ENCODE measurements around the gene RND3. TPM values are rescaled to one million over a fixed set of nuclear protein-coding genes. Genes with fewer than 3 reads are reported as not detected.

The RND3 gene
- total and polyA plus RNA-seq, 5 experiments from 2014 or later = not detected

GRCh38 chr2:150469706-150470274, 17.7 kb downstream of the RND3 start:
- peaks cover 0 to 3% (median 0%) of the 10 kb centered on the region in 5 donors for H3K27me3 Mint-ChIP-seq
- H3K4me3 Mint-ChIP-seq = no peak overlapping the region
- DNase-seq (no peak), ATAC-seq (no peak)
- H3K4me1 Mint-ChIP-seq = no peaks in the 10 kb centered on the region
- POLR2A ChIA-PET = no interaction called here
- H3K36me3 Mint-ChIP-seq = no peaks in the 10 kb centered on the region
- H3K9me3 Mint-ChIP-seq = peaks cover 0 to 10% (median 0%) of the 10 kb centered on the region in 9 donors
- H3K27ac Mint-ChIP-seq = no peak overlapping the region

DNA sequence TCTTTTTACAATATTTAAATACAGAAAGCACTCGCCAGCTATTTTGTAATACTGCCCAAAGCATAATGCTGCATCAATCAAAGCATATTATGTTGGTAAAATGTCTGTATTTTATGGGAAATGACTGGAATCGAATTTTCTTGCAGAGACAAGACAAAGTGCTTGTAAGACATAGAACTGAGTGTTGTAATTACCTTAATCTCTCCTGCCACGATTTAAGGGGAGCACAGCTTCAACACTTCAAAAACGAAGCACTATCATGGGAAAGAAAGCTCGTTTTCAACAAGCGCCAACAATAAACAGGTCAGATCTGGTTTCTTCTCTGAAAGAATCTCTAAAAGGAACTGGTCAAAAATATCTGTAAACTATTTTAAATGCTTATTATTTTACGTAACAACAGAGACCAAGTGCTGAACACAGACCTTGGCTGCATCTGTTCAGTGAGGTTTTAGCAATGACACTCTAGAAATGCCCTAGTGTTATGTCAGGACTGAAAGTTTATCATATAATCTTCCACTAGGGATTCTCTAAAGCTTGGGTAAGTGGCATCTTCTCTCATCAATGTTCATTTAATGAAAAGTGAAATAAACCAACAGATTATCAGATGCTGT, 19.0 kb downstream of the RND3 start:
- POLR2A ChIA-PET = no interaction called here
- Mint-ChIP-seq H3K9me3 (peaks cover 0 to 10% (median 0%) of the 10 kb centered on the region in 9 donors), H3K27me3 (peaks cover 0 to 5% (median 0%) of the 10 kb centered on the region in 5 donors), H3K36me3 (no peaks in the 10 kb centered on the region), H3K4me3 (no peak overlapping the region), H3K4me1 (no peaks in the 10 kb centered on the region), H3K27ac (no peak overlapping the region)
- no peak for DNase-seq
- no peak for ATAC-seq

DNA sequence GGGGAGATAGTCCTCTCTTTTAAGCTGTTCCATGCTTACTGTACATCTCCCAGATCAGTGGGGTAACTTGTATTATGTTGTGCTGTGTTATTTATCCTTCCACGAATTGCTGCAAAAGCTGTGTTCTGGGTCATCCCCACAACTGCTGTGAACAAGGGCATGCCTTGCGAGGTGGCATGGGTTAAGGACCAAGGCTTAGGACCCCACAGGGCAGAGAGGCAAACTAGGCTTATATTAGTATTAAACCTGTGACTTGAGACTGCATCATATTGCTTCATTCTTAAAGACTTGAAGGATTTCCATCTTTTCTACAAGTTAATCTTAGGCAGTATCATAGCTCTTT, 19.9 kb downstream of the RND3 start:
- no peaks in the 10 kb centered on the region for H3K4me1 Mint-ChIP-seq
- H3K27ac Mint-ChIP-seq = no peak overlapping the region
- POLR2A ChIA-PET = no interaction called here
- H3K36me3 Mint-ChIP-seq = no peaks in the 10 kb centered on the region
- ATAC-seq = no peak
- DNase-seq = no peak
- H3K4me3 Mint-ChIP-seq = no peak overlapping the region
- H3K27me3 Mint-ChIP-seq = peaks cover 0 to 8% (median 0%) of the 10 kb centered on the region in 5 donors
- peaks cover 0 to 10% (median 0%) of the 10 kb centered on the region in 9 donors for H3K9me3 Mint-ChIP-seq

GRCh38 chr2:150466741-150467620, 20.5 kb downstream of the RND3 start:
- H3K27me3 Mint-ChIP-seq = peaks cover 0 to 8% (median 0%) of the 10 kb centered on the region in 5 donors
- no peak overlapping the region for H3K4me3 Mint-ChIP-seq
- H3K9me3 Mint-ChIP-seq = peaks cover 0 to 10% (median 0%) of the 10 kb centered on the region in 9 donors
- POLR2A ChIA-PET = no interaction called here
- no peak overlapping the region for H3K27ac Mint-ChIP-seq
- no peaks in the 10 kb centered on the region for H3K36me3 Mint-ChIP-seq
- no peaks in the 10 kb centered on the region for H3K4me1 Mint-ChIP-seq
- no peak for ATAC-seq
- no peak for DNase-seq

GRCh38 chr2:150465703-150466569, 21.5 kb downstream of the RND3 start:
- H3K36me3 Mint-ChIP-seq = no peaks in the 10 kb centered on the region
- POLR2A ChIA-PET = no interaction called here
- no peak for ATAC-seq
- H3K9me3 Mint-ChIP-seq = peaks cover 0 to 2% (median 0%) of the 10 kb centered on the region in 9 donors
- peaks cover 0 to 8% (median 0%) of the 10 kb centered on the region in 5 donors for H3K27me3 Mint-ChIP-seq
- DNase-seq = no peak
- H3K4me3 Mint-ChIP-seq = no peak overlapping the region
- no peaks in the 10 kb centered on the region for H3K4me1 Mint-ChIP-seq
- no peak overlapping the region for H3K27ac Mint-ChIP-seq

DNA sequence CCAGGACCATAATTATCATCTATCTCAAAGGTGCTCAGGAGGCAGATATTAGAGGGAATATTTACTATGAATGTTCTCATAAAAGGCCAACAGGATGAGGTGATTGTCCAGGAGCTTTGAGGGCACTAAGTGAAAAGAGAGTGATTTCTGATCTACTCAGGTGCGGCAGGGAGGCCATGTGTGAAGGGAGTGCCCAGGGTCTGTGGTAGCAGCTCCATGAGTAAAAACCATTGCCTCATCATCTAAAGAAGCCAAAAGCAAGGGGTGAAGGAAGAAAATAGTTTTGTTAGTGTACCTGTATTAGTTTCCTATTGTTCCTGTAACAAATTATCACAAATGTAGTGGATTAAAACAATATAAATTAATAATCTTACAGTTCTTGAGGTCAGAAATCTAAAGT, 22.5 kb downstream of the RND3 start:
- H3K4me1 Mint-ChIP-seq = no peaks in the 10 kb centered on the region
- H3K4me3 Mint-ChIP-seq = no peak overlapping the region
- H3K27ac Mint-ChIP-seq = no peak overlapping the region
- POLR2A ChIA-PET = no interaction called here
- ATAC-seq = no peak
- no peak for DNase-seq
- H3K36me3 Mint-ChIP-seq = no peaks in the 10 kb centered on the region
- H3K9me3 Mint-ChIP-seq = peaks cover 0 to under 1% (median 0%) of the 10 kb centered on the region in 9 donors
- peaks cover 0 to 8% (median 0%) of the 10 kb centered on the region in 5 donors for H3K27me3 Mint-ChIP-seq

DNA sequence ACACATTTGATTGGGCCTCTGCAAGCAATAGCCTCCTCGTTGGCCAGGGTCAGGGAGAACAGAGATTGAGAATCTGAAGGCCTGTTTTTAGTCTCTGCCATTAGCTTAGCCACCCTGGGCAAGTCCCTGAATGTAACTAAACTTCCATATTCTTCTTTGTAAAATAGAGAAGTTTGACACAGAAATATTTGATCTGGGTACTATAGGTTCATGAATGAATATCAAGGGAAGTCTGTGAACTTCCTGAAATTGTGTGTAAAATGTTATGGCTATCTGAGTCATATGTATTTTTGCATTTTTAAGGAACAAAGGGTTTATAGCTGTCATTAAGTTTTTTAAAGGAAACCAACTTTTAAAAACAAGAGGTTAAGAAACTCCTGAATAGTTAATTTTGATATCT, 23.2 kb downstream of the RND3 start:
- POLR2A ChIA-PET = no interaction called here
- Mint-ChIP-seq H3K27me3 (peaks cover 0 to 8% (median 0%) of the 10 kb centered on the region in 5 donors), H3K27ac (no peak overlapping the region), H3K4me1 (no peaks in the 10 kb centered on the region), H3K9me3 (peaks cover 0 to 2% (median 0%) of the 10 kb centered on the region in 9 donors), H3K36me3 (no peaks in the 10 kb centered on the region), H3K4me3 (no peak overlapping the region)
- DNase-seq (no peak), ATAC-seq (no peak)

DNA sequence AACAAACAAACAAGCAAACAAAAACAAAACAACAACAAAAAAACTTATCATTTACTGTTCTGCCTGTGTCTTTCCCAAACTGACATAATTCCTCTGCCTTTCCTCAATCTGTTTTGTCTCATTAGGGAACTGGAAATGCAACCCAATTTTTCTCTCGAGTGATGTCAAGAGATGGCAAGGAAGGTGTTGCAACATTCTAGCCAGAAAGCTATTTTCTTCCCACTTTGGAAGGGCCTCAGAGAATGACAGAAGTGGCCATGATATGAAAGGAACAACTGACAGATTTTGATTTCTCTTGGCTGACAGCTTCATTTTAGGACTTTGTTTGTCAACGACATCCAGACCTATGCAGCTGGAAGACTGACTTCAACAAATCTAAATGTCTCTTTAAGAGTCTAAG, 24.7 kb downstream of the RND3 start:
- Mint-ChIP-seq H3K27ac (no peak overlapping the region), H3K27me3 (peaks cover 0 to 8% (median 0%) of the 10 kb centered on the region in 5 donors)
- POLR2A ChIA-PET = no interaction called here

GRCh38 chr2:150459281-150459680, 28.2 kb downstream of the RND3 start:
- POLR2A ChIA-PET = no interaction called here
- Mint-ChIP-seq H3K4me3 (no peak overlapping the region), H3K4me1 (no peaks in the 10 kb centered on the region), H3K36me3 (no peaks in the 10 kb centered on the region), H3K27ac (no peak overlapping the region), H3K9me3 (peaks cover 0 to 10% (median 0%) of the 10 kb centered on the region in 9 donors), H3K27me3 (peaks cover 0 to 8% (median 0%) of the 10 kb centered on the region in 5 donors)
- ATAC-seq (no peak), DNase-seq (no peak)

More for the DNA sequence above, 24.7 kb downstream of the RND3 start:
- Mint-ChIP-seq H3K9me3 (peaks cover 0 to 2% (median 0%) of the 10 kb centered on the region in 9 donors), H3K36me3 (no peaks in the 10 kb centered on the region), H3K4me3 (no peak overlapping the region), H3K4me1 (no peaks in the 10 kb centered on the region)
- DNase-seq (no peak), ATAC-seq (no peak)

DNA sequence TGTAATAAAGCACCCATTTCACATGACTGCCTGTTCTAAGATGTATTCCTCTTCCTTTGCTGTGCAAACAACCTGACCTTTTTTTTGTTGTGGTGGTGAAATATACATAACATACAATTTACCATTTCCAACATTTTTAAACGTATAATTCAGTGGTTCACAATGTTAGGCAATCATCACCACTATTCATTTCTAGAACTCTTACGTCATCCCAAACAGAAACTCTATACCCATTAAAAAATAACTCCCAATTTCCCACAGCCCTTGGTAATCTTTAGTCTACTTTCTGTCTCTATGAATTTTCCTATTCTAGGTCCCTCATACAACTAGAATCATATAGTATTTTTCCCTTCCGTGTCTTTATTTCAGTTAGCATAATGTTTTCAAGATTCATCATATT, 36.7 kb downstream of the RND3 start:
- Mint-ChIP-seq H3K4me1 (no peaks in the 10 kb centered on the region), H3K36me3 (no peaks in the 10 kb centered on the region), H3K4me3 (no peak overlapping the region), H3K27ac (no peak overlapping the region), H3K27me3 (peaks cover 0 to 3% (median 0%) of the 10 kb centered on the region in 5 donors), H3K9me3 (peaks cover 0 to 6% (median 0%) of the 10 kb centered on the region in 9 donors)
- ATAC-seq (no peak), DNase-seq (no peak)
- POLR2A ChIA-PET = no interaction called here

GRCh38 chr2:150449856-150450255, 37.6 kb downstream of the RND3 start:
- Mint-ChIP-seq H3K27ac (no peak overlapping the region), H3K36me3 (no peaks in the 10 kb centered on the region), H3K4me1 (no peaks in the 10 kb centered on the region), H3K27me3 (no peaks in the 10 kb centered on the region), H3K9me3 (peaks cover 0 to 6% (median 0%) of the 10 kb centered on the region in 9 donors), H3K4me3 (no peak overlapping the region)
- POLR2A ChIA-PET = no interaction called here
- ATAC-seq = no peak
- no peak for DNase-seq

DNA sequence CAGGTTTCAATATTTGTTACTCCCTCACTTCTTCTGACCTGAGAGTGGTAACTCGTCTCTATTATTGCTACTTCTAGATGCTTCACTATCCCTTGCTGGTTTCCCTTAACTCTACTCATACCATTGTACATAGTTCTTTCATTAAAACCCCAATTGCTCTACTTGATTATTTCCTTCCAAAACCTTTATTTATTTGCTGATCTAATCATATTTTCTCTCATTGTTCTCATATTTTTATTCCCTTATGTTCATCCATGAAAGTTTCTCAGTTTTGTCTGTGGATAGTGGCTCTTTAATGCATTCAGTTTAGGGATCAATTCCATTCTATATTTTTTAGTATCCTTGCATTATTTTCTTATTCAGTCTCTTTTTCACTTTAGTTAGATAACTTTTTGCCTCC, 42.1 kb downstream of the RND3 start:
- no peak overlapping the region for H3K27ac Mint-ChIP-seq
- ATAC-seq = no peak
- H3K4me3 Mint-ChIP-seq = no peak overlapping the region
- no peak for DNase-seq
- no peaks in the 10 kb centered on the region for H3K4me1 Mint-ChIP-seq
- H3K36me3 Mint-ChIP-seq = no peaks in the 10 kb centered on the region
- POLR2A ChIA-PET = no interaction called here
- H3K9me3 Mint-ChIP-seq = peaks cover 0 to 8% (median 0%) of the 10 kb centered on the region in 9 donors
- H3K27me3 Mint-ChIP-seq = no peaks in the 10 kb centered on the region

All from naive thymus-derived CD8-positive, alpha-beta T cell (primary cell).